Measurements from ENCODE around the gene USP32.

DNA sequence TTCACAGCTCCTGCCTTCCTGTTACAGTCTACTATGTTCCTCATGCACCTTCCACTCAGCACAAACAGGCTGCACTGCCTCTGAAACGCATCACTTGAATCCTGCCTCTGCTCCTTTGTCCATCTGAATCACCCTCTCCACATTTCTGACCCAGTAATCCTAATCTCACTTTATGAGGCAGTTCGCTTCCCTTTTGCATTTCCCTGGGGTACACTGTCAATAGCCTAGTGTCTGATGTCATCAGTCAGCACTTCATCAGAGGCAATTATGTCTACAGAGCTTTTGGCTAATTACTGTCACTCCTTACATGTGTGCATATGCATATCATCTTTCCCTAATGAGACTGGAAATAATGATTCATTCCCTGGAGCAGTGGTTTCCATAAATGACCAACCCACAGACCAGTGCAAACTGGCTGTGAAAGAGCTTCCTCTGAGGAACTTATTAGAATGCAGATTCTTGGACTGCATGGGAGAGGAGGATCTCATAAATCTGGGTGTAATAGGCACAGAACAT lies 218.6 kb downstream of the USP32 start:
- TF ChIP-seq, protein P1, sequence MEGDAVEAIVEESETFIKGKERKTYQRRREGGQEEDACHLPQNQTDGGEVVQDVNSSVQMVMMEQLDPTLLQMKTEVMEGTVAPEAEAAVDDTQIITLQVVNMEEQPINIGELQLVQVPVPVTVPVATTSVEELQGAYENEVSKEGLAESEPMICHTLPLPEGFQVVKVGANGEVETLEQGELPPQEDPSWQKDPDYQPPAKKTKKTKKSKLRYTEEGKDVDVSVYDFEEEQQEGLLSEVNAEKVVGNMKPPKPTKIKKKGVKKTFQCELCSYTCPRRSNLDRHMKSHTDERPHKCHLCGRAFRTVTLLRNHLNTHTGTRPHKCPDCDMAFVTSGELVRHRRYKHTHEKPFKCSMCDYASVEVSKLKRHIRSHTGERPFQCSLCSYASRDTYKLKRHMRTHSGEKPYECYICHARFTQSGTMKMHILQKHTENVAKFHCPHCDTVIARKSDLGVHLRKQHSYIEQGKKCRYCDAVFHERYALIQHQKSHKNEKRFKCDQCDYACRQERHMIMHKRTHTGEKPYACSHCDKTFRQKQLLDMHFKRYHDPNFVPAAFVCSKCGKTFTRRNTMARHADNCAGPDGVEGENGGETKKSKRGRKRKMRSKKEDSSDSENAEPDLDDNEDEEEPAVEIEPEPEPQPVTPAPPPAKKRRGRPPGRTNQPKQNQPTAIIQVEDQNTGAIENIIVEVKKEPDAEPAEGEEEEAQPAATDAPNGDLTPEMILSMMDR (IDR thresholded peaks at IDR 0.05 in 2 of 3, conservative IDR thresholded peaks at IDR 0.05 in 1 of 3; ENCODE audit: control insufficient read depth in 2 of 3, extremely low read depth in 1 of 3, insufficient read depth in 1 of 3, low read depth in 3 of 3, low read length in 3 of 3), result no peak
- TF ChIP-seq TAF1 (IDR thresholded peaks at IDR 0.05; ENCODE audit: borderline replicate concordance, low read depth, low read length), result no peak
- no peak for TF ChIP-seq EZH2 (IDR thresholded peaks at IDR 0.05; ENCODE audit: borderline replicate concordance, control insufficient read depth, low read depth, low read length)
- TF ChIP-seq POLR2A (IDR thresholded peaks at IDR 0.05; ENCODE audit: low read depth, low read length), result no peak

Data from GM12878 (cell line).